Measurements from ENCODE around the gene CEP170B. TPM values are rescaled to one million over a fixed set of nuclear protein-coding genes. Genes with fewer than 3 reads are reported as not detected.
"Not testable (repeated sequence)": the region's sequence is repeated elsewhere in the genome, so short reads cannot be mapped to it uniquely, and the experiment has no call there.

CEP170B gene
- total RNA-seq, 1 donor from 2014 or later: 18.3 TPM

DNA sequence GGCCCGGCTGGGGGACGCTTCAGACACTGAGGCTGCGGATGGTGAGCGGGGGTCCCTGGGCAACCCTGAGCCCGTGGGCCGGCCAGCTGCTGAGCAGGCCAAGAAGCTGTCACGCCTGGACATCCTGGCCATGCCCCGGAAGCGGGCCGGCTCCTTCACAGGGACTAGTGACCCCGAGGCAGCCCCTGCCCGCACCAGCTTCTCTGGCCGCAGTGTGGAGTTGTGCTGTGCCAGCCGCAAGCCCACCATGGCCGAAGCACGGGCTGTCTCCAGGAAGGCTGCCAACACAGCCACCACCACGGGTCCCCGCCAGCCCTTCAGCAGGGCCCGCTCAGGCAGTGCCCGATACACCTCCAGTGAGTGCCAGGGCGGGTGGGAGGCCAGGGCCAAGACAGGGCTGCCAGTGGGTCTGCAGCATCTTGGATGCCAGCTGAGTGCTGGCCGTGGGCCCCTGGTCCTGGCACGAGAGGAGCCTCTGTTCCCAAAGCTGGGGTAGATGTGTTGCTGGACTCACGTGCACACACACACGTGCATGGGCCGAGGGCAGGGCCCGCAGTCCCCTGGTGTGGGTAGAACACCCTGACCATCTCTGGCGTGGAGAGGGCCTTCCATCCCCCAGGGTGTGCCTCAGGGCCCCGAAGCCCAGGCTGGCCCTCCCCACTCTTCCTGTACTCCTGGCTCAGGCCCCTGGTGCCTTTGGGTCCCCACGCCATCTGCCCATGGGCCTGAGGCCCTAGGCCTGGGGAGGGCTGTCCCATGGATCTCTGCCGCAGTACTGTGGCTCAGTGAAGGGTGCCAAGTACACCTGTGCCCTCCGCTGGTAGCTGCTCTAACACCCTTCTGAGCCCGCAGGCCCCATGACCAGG is 22.8 kb downstream of the CEP170B start:
- DNase-seq (ENCODE audit: low spot score in 2 of 2) (no peak), FAIRE-seq (no peak)

DNA sequence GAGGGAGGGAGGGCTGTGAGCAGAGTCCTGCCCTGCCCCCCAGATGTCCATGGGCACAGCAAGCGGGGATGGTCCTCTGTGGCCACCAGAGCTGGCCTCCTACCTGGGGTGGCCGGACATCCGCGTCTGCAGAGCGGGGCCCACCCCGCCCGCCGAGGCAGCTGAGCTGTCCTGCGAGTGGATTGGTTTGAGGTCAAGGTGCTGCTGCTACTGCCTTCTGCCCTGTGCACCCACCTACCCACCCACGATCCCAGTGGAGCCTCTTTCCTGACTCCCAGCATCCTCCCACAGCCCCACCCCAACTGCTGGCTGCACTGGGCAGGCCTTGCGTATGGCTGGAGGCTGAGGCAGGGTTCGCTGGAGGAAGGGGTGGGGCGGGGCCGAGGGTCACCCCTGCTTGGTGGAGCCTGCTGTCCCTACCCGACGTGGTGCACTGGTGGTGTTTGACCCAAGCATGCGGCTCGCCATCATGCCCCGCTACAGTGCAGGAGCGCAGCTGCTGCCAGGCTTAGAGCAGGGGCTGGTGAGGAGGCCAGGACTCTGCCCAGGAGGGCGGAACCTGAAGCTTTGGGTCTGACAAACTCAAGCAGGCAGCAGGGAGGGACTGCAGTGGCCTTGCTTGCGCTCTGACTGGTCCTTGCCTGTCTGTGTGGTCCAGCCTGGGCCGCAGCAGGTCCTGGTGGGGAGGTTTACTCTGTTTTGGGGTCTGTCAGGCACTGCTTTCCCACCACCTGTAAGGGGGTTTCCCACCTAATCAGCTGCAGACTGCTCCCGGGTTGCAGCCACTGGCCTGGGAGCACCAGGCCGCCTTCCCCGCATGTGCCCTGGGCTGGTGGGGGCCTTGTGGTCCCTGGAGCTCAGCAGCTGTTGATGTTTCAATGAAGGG is 23.7 kb downstream of the CEP170B start:
- DNase-seq (ENCODE audit: low spot score in 2 of 2): no peak

DNA sequence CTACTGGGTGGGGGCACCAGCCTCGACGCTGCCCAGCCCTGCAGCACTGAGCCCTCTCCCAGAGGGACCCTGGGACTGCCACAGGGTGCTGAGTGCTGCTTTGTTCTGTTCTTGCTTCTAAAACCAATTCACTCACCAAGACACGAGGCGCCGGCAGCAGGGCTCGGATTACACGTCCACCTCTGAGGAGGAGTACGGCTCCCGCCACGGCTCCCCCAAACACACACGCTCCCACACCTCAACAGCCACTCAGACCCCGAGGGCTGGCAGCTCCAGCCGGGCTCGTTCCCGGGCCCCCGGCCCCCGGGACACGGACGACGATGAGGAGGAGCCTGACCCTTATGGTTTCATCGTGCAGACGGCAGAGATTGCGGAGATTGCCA is 24.3 kb downstream of the CEP170B start:
- no peak for FAIRE-seq
- no peak for DNase-seq (ENCODE audit: low spot score in 2 of 2)

More for the DNA sequence above, 23.7 kb downstream of the CEP170B start:
- no peak for FAIRE-seq

DNA sequence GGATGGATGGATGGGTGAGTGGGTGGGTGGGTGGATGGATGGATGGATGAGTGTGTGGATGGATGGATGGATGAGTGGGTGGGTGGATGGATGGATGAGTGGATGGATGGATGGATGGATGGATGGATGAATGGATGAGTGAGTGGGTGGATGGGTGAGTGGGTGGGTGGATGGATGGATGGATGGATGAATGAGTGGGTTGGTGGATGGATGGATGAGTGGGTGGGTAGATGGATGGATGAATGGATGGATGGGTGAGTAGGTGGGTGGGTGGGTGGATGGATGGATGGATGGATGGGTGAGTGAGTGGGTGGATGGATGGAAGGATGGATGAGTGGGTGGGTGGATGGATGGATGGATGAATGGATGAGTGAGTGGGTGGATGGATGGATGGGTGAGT is 25.2 kb downstream of the CEP170B start:
- FAIRE-seq; DNase-seq (ENCODE audit: low spot score in 2 of 2): not testable (repeated sequence)

DNA sequence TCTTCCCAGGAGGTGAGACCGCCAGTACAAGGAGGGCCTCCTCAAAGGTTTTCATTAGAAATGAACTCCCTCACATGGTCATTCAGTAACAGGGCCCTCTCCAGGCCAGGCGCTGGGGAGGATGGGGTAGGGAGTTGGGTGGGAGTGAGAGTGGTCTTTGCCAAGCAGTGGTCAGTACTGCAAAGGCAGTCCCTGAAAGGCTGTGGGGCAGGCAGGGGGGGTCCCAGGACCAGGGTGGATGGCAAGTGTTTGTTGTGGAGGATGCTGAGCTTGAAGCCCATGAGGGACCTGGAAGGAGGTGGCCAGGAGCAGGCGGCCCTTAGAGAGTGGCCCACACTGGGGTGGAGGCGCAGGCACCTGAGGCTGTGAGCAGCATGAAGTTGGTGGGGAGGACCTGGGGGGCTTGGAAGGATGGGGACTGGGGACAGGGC is 26.1 kb downstream of the CEP170B start:
- DNase-seq (ENCODE audit: low spot score in 2 of 2): no peak
- FAIRE-seq: no peak

DNA sequence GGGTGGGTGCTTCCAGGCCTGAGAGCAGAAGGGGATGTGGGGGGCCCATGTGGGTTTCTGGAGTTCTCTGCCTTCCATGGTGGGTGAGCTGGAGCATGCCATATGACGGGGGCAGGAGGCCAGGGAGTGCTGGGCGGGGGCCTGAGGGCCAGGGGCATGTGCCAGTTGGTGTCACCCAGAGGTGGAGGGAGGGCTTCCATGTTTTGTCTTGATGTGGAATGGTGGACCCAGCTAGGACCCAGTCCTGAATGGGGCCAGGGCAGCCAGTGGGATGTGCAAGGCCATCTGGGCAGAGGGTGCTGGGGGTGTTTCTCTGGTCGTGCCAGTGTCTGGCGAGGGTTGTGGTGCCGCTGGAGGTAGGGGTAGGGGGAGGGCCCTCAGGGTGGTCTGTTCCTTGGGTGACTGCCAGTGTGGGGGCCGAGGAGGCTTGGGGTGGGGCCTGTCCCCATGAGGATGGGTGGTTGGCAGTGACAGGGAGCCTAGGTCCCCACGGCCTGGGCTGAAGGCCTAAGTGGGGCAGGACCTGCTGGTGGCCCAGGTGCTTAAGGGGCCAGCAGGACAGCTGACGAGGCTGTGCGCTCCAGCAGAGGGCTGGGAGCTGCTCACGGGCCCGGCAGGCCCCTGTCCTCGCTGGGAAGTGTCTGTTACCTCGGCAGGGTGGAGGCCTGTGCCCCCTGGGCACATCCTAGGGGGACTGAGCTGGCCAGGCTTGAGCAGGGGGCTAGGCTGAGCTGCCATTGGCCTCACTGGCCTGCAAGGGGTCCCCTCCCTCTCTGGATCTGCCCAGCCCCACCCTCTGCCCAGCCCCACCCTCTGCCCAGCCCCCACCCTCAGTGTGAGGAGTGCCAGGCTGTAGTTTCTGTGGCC is 26.8 kb downstream of the CEP170B start:
- FAIRE-seq (no peak), DNase-seq (ENCODE audit: low spot score in 2 of 2) (no peak)

DNA sequence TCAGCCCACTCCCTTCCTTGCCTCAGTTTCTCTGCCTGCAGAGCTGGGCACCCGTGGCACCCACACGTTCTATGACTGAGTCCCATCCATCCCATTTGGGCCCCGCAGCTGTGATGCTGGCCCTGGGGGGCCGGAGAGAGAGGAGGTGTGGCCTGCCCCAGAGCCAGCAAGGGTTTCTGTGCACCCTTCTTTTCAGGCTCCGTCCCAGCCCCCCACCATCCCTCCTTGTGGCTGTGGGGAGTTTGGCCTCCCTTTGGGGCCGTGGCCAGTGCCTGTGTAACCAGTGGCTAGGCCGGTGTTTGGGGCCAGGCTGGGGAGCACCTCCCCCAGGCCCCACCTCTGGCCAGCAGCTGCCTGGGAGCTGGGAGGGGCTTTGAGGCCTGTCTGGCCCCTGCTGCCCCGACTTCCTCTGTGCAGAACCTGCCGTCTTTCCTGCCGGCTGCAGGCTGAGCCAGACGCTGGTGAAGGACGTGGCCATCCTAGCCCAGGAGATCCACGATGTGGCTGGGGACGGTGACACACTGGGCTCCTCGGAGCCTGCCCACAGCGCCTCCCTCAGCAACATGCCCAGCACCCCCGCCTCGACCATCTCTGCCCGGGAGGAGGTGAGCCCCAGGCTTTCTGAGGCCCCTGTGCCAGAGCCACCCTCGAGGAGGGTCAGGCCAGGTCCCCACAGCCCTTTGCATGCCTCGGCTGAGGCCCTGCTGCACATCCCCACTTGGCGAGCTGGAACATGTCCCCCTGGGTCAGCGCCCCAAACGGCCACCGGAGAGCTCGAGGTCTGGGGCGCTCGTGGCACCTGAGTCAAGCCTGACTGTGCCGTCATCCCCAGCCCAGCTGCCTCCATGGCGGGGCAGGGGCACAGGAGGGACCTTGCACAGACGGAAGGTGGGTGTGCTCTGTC is 27.7 kb downstream of the CEP170B start:
- FAIRE-seq (no peak), DNase-seq (ENCODE audit: low spot score in 2 of 2) (no peak)

DNA sequence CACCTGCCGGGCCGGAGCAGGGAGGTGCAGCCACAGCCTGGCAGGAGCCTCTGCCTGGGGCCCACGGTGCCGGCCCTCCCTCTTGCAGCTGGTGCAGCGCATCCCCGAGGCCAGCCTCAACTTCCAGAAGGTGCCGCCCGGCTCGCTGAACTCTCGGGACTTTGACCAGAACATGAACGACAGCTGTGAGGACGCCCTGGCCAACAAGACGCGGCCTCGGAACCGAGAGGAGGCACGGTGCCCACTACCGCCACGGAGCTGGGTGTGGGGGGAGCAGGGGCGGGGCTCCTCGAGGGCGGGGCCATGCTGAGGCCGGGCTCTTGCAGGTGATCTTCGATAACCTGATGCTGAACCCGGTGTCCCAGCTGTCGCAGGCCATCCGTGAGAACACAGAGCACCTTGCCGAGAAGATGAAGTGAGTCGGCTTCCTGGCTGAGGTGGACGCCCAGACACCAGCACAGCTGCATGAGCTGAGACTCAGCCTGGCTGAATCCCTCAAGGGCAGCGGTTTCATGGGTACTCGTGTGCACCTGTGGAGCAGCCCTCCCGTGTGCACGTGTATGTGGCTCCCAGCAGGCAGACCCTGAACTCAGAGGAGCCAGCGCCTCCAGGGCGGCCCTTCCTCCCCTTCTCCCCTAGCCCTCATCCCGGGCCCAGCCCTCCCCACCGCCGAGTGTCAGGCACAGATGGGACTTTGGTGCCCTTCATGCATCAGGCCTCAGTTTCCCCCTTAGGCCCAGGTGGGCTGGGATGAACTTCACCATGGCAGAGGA is 28.6 kb downstream of the CEP170B start:
- no peak for FAIRE-seq
- DNase-seq (ENCODE audit: low spot score in 2 of 2): no peak

DNA sequence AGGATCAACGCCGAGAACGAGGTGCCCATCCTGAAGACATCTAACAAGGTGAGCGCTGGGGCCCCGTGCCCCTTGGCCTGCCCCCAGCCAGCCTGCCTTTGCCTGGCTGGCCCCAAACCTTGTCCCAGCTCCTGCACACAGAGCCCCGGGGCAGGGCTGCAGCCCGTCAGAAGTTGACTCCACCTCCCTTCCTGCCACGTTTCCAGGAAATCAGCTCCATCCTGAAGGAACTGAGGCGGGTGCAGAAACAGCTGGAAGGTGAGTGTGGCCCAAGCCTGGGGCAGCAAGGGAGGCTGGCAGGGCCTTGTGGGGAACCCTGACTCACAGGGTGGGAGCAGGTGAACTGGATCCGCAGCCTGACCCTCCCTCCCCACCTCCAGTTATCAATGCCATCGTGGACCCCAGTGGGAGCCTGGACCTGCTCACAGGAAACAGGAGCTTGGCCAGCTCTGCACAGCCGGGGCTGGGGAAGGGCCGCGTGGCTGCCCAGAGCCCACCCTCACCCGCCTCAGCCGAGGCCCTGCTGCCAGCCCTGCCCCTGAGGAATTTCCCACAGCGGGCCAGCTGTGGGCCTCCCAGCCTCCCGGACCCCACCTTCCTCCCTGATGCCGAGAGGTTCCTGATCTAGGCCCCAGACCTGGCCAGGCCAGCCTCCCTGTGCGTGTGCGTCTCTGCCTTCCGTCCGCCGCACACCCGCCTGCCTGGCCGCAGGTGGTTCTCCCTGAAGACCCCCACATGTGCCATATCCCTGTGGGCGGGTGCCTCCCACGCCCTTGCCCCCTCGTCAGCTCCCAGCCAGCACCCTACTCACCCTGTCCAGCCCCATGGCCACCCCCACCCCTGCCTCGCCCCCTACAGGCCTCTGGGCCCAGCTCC is 29.5 kb downstream of the CEP170B start:
- DNase-seq (ENCODE audit: low spot score in 2 of 2) (no peak), FAIRE-seq (no peak)

DNA sequence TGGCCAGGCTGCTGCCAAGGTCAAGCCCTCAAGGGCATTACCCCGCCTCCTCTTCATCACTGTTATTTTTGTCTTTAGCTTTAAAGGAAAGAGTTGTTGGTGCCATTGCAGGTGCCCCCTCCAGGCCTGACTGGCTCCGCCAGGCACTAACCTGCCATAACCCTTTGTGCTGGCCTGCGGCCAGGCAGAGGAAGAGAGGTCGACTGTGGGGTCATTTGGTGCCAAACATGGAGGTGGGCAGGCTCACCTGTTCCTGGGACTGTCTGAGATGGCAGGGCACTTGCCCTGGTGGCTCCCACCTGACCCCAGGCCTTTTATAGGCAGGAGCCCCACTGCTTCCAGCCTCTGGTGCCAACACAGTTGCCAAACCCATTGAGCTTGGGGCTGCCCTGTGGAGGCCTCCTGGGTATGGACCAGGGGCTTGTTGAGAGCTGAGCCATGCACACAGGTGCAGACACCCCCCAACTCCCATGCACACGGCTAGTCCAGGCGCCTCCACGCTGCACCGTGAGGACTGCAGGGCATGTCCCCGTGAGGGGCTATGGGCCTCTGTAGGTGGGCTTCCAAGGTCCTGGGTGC is 30.2 kb downstream of the CEP170B start:
- no peak for DNase-seq (ENCODE audit: low spot score in 2 of 2)
- FAIRE-seq: no peak

DNA sequence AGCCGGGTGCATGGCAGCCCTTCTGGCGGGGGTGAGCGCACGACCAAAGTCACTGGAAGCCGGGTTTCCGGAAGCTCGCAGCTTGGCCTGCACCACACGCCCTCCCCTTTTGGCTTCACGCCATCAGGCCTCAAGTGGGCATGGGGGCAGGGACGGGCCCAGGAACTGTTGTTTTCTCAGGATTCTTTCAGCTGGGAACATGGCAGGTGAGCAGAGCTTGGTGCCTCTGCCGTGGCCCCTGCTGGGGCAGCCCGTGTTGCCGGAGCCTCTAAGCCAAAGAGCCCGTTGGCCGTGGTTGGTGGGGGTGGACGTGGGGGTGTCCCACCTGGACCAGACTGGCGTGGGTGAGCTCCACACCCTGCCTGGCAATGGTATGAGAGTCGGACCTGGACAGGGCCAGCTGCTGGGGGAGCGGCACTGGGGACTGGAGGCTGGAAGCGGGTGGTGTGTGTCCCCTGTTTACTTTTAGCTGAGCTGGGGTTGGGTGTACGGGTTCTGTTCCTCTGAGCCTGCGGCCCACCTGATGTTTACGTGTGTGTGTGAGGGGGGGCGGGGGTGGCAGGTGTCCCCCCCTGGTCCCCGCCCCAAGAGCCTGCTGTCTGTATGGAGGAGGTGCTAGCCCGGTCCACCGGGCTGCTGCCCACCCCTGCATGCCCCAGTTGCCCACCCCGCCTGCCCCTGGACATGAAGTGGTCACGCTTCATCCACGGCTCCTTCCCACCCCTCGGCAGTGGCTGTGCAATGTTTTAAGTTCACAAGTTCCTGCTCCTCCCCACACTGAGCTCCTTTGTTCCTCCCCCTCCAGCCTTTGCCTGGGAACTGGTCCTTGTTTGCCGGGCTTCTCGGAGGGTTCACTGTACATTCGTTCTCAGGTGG is 31.0 kb downstream of the CEP170B start:
- no peak for FAIRE-seq
- DNase-seq (ENCODE audit: low spot score in 2 of 2): no peak

DNA sequence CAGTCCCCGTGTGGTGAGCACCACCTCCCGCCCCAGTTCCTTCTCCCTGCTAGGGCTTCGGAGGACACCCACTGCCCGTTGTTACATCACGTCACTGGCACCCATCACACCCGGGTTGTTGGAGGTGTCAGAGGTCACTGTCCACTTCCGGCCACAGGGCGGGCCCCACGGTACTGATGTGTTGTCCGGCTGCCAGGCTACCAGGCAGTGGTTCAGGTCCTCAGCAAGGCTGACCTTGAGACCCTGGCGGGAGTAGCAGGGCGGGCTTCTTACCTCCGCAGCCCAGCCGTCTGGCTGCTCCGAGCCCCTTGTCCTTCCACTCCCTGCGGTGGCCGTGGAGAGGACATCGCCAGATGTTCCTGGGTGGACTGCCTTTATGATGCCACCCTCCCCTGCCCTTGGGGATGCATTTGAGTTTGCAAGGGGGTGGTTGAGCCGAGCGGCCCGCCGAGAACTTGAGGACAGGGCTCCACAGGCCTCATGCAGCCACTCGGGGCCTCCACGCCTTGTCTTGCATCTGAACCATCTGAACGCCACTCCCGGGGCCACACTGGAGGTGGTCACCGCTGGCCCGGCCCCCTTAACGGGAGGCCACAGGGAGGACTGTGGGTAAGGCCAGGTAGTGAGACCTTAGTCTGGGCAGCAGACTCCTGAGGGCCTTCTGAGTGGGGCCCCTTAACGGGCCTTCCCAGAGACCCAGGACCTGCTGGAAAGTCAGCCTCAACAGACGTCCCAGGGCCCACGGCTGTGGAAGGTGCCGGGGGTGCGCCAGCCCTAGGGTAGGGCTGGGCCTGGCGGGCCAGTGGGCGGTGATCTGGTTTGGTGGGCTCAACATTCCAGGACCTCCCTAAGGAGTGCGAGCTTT is 32.5 kb downstream of the CEP170B start:
- DNase-seq (ENCODE audit: low spot score in 2 of 2): no peak
- FAIRE-seq: no peak

DNA sequence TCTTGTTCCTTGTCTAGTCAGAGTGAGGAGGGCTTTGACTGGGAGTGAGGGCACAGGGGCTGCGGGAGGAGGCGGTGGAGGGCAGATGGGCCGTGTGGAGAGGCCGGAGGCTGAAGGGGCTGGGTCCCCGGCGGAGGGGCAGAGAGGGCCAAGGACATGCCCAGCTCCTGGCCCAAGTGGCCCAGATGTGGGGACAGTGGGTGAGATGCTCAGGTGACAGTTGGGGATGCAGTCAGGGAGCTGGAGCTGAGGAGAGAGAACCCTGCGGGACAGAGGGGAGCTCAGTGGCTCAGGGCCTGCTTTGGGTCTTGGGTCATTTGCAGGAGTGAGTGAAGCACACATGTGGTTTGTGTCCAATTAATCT is 33.1 kb downstream of the CEP170B start:
- FAIRE-seq (no peak), DNase-seq (ENCODE audit: low spot score in 2 of 2) (no peak)

DNA sequence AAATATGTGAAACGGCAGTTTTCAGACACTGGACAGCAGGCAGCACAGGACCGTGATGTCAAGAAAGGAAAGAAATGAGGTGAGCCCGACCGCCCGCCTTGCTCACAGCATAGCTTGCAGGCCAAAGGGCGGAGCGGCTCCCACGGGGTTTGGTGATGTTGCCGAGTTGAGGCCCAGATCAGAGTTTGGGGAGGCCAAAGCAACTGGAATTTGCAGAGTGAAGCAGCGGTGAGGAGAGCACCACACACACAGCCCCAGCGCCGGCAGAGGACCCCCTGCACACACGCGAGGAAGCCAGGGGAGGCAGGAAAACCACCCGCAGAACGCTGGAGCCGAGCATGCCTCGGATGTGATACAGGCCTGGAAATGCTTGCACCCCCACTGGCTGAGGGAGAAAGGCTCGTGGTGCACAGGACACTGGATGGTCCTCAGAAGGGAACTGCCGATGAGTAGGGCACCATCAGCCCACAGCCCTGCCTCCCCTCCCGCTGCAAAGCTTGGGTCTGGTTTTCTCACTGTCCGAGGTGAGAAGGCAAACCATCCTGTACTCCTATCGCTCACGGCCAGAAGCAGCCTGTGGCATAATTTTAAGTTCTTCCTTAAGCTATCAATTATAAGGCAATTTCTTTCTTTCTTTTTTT is 33.9 kb downstream of the CEP170B start:
- DNase-seq (ENCODE audit: low spot score in 2 of 2): no peak
- FAIRE-seq: no peak

DNA sequence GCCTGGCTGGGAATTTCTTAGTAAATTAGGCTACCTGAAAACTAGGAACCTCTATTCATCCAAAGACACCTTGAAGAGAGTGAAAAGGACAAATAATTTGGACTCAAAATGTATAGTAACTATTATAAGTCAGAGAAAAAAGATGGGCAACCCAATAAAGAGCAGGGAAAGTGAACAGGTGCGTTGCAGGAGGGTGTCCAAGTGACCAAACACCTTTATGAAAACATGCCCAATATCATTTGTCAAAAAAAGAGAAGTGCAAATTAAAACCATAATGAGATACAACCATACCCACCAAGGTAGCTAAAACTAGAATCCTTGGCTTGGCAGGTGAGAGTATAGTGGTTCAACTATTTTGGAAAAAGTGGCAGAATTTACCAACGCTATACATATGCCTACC is 34.7 kb downstream of the CEP170B start:
- FAIRE-seq (no peak), DNase-seq (ENCODE audit: low spot score in 2 of 2) (no peak)
